Panc1 (cell line): ENCODE results near the gene COQ6. TPM values are rescaled to one million over a fixed set of nuclear protein-coding genes. Genes with fewer than 3 reads are reported as not detected.

Experiments
- ATAC-seq: fragments of 200-7000 bp; cut with Tn5 transposase; 2 replicates; pipeline ENCODE4 v1.9.1; 2020; ENCODE audit warnings: mild to moderate bottlenecking, moderate library complexity
- BruUV-seq: library from RNA; stranded (reverse); fragments of 400-500 nt; replicated peaks from 2 replicates; lab custom pipeline; 2021; lab: Mats Ljungman, UMichigan
- CTCF ChIA-PET: fragments of 300-600 bp; sonication (Branson Sonifier 250); formaldehyde crosslinking; loops from one replicate; lab custom pipeline; 2022; ENCODE audit warnings: antibody characterized with exemption; lab: Charles Lee
- POLR2A ChIA-PET: fragments of 300-600 bp; sonication (Branson Sonifier 250); formaldehyde crosslinking; loops from one replicate; lab custom pipeline; 2022; ENCODE audit warnings: antibody characterized with exemption; lab: Charles Lee
- DNase-seq: peaks from one replicate; pipeline ENCODE4 v3.0.0-alpha.2; 2010; ENCODE audit warnings: low read depth, low spot score
- H3K27ac ChIP-seq: 2 replicates; pipeline ENCODE4 v1.5.1; 2011; ENCODE audit warnings: mild to moderate bottlenecking, low read length, inconsistent platforms
- H3K27me3 ChIP-seq: fragments of 200-500 bp; sonication (Bioruptor generic); 2 replicates; pipeline ENCODE4 v1.6.0; 2014; ENCODE audit warnings: low read length, inconsistent platforms; ENCODE audit not compliant: control insufficient read depth, insufficient read depth
- H3K36me3 ChIP-seq: fragments of 200-500 bp; sonication (Bioruptor generic); 2 replicates; pipeline ENCODE4 v1.5.1; 2014; ENCODE audit warnings: inconsistent platforms, mild to moderate bottlenecking, low read length, moderate library complexity; ENCODE audit not compliant: control insufficient read depth, insufficient read depth
- H3K4me1 ChIP-seq: 2 replicates; pipeline ENCODE4 v1.5.1; 2011; ENCODE audit warnings: inconsistent platforms, mild to moderate bottlenecking, low read length, moderate library complexity; ENCODE audit not compliant: control insufficient read depth, insufficient read depth
- H3K4me3 ChIP-seq, 2 experiments: 2 replicates each; pipeline ENCODE4 v1.5.1; 2011 to 2012; ENCODE audit warnings: low read depth in 2 of 2, low read length in 2 of 2, mild to moderate bottlenecking in 2 of 2, inconsistent platforms in 1 of 2, moderate library complexity in 1 of 2
- H3K9me3 ChIP-seq: fragments of 200-500 bp; sonication (Bioruptor generic); 2 replicates; pipeline ENCODE4 v1.5.1; 2014; ENCODE audit warnings: low read depth, mild to moderate bottlenecking, inconsistent platforms, low read length, moderate library complexity; ENCODE audit not compliant: control insufficient read depth, insufficient read depth
- CTCF ChIP-seq: fragments of 450-650 bp; IDR thresholded peaks from 2 replicates; pipeline ENCODE4 v1.5.1; 2017; ENCODE audit warnings: mild to moderate bottlenecking
- POLR2AphosphoS5 ChIP-seq: IDR thresholded peaks from 2 replicates; pipeline ENCODE4 v1.6.1; 2012; ENCODE audit warnings: mild to moderate bottlenecking, low read depth, low read length, moderate library complexity
- REST ChIP-seq, 2 experiments: IDR thresholded peaks; 2 replicates each; pipeline ENCODE4 v1.6.1; 2011 to 2012; ENCODE audit warnings: low read depth in 2 of 2, control low read depth in 1 of 2, low read length in 1 of 2, mild to moderate bottlenecking in 1 of 2, moderate library complexity in 1 of 2; ENCODE audit not compliant: insufficient read depth in 1 of 2
- SIN3A ChIP-seq: IDR thresholded peaks from 2 replicates; pipeline ENCODE4 v1.6.1; 2012; ENCODE audit warnings: low read depth, mild to moderate bottlenecking, low read length, moderate library complexity, borderline replicate concordance; ENCODE audit not compliant: insufficient read depth
- TCF7L2 ChIP-seq: IDR thresholded peaks from 2 replicates; pipeline ENCODE4 v1.6.1; 2011; ENCODE audit warnings: mild to moderate bottlenecking, low read depth, low read length, inconsistent platforms
- in situ Hi-C: cut with HindIII; loops from 2 replicates; pipeline ENCODE4 v1.10.0; 2016; ENCODE audit warnings: low sequenced_read_pairs, low pct_unique_long_range_greater_than_20kb
- intact Hi-C: fragments of 100-400 bp; cut with micrococcal nuclease; formaldehyde crosslinking; loops from one replicate; pipeline ENCODE4 v1.10.0; 2022; ENCODE audit not compliant: unreplicated experiment
- total RNA-seq: library from RNA; stranded (reverse); gene quantifications from one replicate; pipeline ENCODE4 v1.2.1, GENCODE V29; 2021; ENCODE audit not compliant: unreplicated experiment

The COQ6 gene
- total RNA-seq, 1 experiment from 2014 or later, result 18.5 TPM

GRCh38 chr14:73968885-73969284 lies 18.8 kb downstream of the COQ6 start:
- TF ChIP-seq TCF7L2, result no peak
- TF ChIP-seq POLR2AphosphoS5, result no peak
- intact Hi-C loops, result no loop called here
- Histone ChIP-seq H3K9me3 (no peaks in the 10 kb centered on the region), H3K27ac (no peak overlapping the region), H3K4me3 (no peak overlapping the region), H3K36me3 (no peaks in the 10 kb centered on the region; the same call in none of the 2 replicates), H3K27me3 (no peaks in the 10 kb centered on the region), H3K4me1 (no peaks in the 10 kb centered on the region)
- in situ Hi-C loops, result no loop called here
- DNase-seq, result no peak
- no peak for ATAC-seq
- BruUV-seq, result no TSS peak
- ChIA-PET CTCF (no interaction called here), POLR2A (no interaction called here)

- Histone ChIP-seq H3K4me3 (no peak overlapping the region), H3K9me3 (no peaks in the 10 kb centered on the region), H3K27me3 (no peaks in the 10 kb centered on the region), H3K4me1 (no peaks in the 10 kb centered on the region), H3K36me3 (no peaks in the 10 kb centered on the region; the same call in 1 of the 2 replicates), H3K27ac (no peak overlapping the region)
- in situ Hi-C loops (no loop called here), intact Hi-C loops (no loop called here)
- no peak for DNase-seq
- TF ChIP-seq TCF7L2, result no peak
- TF ChIP-seq SIN3A, result no peak
- TF ChIP-seq POLR2AphosphoS5, result no peak
- TF ChIP-seq REST (IDR thresholded peaks at IDR 0.05; ENCODE audit: insufficient read depth in 1 of 2, low read depth in 2 of 2, low read length in 1 of 2), result no peak
- TF ChIP-seq CTCF, result no peak
- no TSS peak for BruUV-seq
- POLR2A ChIA-PET, result no interaction called here
- no peak for ATAC-seq
- CTCF ChIA-PET, result no interaction called here
Observed at GRCh38 chr14:73973497-73973896, 23.4 kb downstream of the COQ6 start.

GRCh38 chr14:73976125-73976524 lies 26.0 kb downstream of the COQ6 start:
- ChIA-PET CTCF (interaction anchor here (0.6 kb wide), 1 partner anchor 286 kb away, joined by 4 read pairs; no protein-coding TSS in a partner anchor), POLR2A (no interaction called here)
- H3K9me3 ChIP-seq, result no peaks in the 10 kb centered on the region
- H3K27me3 ChIP-seq, result no peaks in the 10 kb centered on the region
- H3K4me1 ChIP-seq, result no peaks in the 10 kb centered on the region
- no peaks in the 10 kb centered on the region; the same call in 1 of the 2 replicates for H3K36me3 ChIP-seq
- no peak for ATAC-seq
- TF ChIP-seq SIN3A, result no peak
- no peak for DNase-seq
- in situ Hi-C loops (no loop called here), intact Hi-C loops (no loop called here)
- no peak overlapping the region for H3K27ac ChIP-seq
- BruUV-seq, result no TSS peak
- H3K4me3 ChIP-seq, result no peak overlapping the region
